ENCODE measurements around the gene PLEKHA5. TPM values are rescaled to one million over a fixed set of nuclear protein-coding genes. Genes with fewer than 3 reads are reported as not detected.
"Not testable (repeated sequence)": the region's sequence is repeated elsewhere in the genome, so short reads cannot be mapped to it uniquely, and the experiment has no call there.

PLEKHA5 gene
- total RNA-seq, 2 donors from 2014 or later = 24.4 to 41.7 TPM

DNA sequence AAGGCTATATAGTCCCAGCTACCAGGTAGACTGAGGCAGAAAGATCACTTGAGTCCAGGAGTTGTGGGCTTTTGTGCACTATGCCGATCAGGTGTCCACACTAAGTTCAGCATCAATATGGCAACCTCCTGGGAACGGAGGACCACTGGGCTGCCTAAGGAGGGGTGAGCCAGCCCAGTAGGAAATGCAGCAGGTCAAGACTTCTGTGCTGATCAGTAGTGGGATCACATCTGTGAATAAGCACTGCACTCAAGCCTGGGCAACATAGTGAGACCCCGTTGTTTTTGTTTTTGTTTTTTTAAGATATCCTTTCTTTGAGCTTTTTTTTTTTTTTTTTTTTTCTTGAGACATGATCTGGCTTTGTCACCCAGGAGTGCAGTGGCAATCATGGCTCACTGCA lies 174.0 kb downstream of the PLEKHA5 start:
- H3K27ac ChIP-seq = no peak overlapping the region
- no peaks in the 10 kb centered on the region for H3K36me3 ChIP-seq
- no peaks in the 10 kb centered on the region for H3K27me3 ChIP-seq (replicated peaks; ENCODE audit: insufficient read depth)
- TF ChIP-seq POLR2AphosphoS5 (IDR thresholded peaks at IDR 0.05) (no peak), POLR2A (IDR thresholded peaks at IDR 0.05) (no peak)
- TF ChIP-seq, protein P1, sequence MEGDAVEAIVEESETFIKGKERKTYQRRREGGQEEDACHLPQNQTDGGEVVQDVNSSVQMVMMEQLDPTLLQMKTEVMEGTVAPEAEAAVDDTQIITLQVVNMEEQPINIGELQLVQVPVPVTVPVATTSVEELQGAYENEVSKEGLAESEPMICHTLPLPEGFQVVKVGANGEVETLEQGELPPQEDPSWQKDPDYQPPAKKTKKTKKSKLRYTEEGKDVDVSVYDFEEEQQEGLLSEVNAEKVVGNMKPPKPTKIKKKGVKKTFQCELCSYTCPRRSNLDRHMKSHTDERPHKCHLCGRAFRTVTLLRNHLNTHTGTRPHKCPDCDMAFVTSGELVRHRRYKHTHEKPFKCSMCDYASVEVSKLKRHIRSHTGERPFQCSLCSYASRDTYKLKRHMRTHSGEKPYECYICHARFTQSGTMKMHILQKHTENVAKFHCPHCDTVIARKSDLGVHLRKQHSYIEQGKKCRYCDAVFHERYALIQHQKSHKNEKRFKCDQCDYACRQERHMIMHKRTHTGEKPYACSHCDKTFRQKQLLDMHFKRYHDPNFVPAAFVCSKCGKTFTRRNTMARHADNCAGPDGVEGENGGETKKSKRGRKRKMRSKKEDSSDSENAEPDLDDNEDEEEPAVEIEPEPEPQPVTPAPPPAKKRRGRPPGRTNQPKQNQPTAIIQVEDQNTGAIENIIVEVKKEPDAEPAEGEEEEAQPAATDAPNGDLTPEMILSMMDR (IDR thresholded peaks at IDR 0.05) = no peak
- no peak overlapping the region for H3K4me3 ChIP-seq
- DNase-seq (ENCODE audit: low spot score) = no peak
- intact Hi-C loops (cut with DNase I) = no loop called here
- H3K9me3 ChIP-seq = no peaks in the 10 kb centered on the region
- 100% methylated on average over 3 of the region's 3 CpGs for WGBS
- H3K4me1 ChIP-seq (replicated peaks) = no peaks in the 10 kb centered on the region

DNA sequence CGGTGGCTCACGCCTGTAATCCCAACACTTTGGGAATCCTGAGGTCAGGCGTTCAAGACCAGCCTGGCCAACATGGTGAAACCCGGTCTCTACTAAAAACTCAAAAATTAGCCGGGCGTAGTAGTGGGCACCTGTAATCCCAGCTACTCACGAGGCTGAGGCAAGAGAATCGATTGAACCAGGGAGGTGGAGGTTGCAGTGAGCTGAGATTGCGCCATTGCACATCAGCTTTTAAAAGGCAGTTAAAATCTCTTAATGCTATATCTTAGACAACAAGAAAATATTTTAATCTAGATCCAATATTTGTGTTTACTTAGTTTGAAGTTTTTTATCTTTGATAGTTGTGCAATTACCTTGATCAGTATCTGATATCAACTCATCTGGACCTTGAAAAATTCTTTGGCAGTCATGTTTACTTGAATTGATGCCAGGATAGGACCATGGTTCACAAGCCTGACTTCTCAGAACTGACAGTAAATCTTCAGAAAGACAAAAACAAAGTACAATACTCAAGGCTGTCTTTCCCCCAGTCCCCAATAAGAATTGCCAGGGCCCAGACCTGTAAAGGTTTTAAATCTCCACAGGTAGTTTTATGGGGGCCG lies 174.7 kb downstream of the PLEKHA5 start:
- H3K36me3 ChIP-seq = no peaks in the 10 kb centered on the region
- no peaks in the 10 kb centered on the region for H3K4me1 ChIP-seq (replicated peaks)
- H3K9me3 ChIP-seq = no peaks in the 10 kb centered on the region
- no peak for DNase-seq (ENCODE audit: low spot score)
- no peak overlapping the region for H3K4me3 ChIP-seq
- H3K27me3 ChIP-seq (replicated peaks; ENCODE audit: insufficient read depth) = no peaks in the 10 kb centered on the region
- TF ChIP-seq POLR2AphosphoS5 (IDR thresholded peaks at IDR 0.05) (no peak), POLR2A (IDR thresholded peaks at IDR 0.05) (no peak)
- TF ChIP-seq, protein P1 (IDR thresholded peaks at IDR 0.05) = no peak
- whole genome bisulfite sequencing = 80% methylated on average over 10 of the region's 10 CpGs
- intact Hi-C loops (cut with DNase I) = no loop called here
- H3K27ac ChIP-seq = no peak overlapping the region

DNA sequence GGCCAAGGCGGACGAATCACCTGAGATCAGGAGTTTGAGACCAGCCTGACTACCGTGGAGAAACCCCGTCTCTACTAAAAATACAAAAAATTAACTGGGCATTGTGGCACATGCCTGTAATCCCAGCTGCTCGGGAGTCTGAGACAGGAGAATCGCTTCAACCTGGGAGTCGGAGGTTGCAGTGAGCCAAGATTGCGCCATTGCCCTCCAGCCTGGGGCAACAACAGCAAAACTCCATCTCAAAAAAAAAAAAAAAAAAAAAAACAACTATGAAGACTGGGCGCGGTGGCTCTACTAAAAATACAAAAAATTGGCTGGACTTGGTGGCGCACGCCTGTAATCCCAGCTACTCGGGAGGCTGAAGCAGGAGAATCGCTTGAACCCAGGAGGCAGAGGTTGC lies 176.1 kb downstream of the PLEKHA5 start:
- H3K27ac ChIP-seq; DNase-seq (ENCODE audit: low spot score); intact Hi-C loops (cut with DNase I); H3K36me3 ChIP-seq; H3K27me3 ChIP-seq (replicated peaks; ENCODE audit: insufficient read depth); H3K4me1 ChIP-seq (replicated peaks); H3K9me3 ChIP-seq; H3K4me3 ChIP-seq: not testable (repeated sequence)
- 97% methylated on average over 14 of the region's 14 CpGs for WGBS

DNA sequence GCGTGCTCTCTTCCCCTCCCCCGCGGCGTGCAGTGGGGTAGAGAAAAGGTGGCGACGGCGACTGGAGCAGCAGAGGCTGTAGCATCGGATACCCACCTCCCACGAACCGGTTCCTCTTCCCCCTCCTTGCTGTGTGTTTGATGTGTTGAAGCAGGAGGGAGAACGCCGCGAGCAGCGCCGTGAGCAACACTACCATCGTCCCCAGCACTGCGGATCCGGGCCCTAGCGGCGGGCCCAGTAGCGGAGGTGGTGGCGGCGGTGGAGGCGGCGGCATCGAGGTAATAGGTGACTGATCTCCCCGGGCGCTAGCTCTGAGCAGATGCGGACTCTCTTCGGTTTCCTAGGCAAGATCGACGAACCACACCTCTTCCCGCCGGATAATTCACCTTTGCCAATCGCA lies 176.8 kb downstream of the PLEKHA5 start:
- Histone ChIP-seq H3K36me3 (no peaks in the 10 kb centered on the region), H3K4me3 (no peak overlapping the region), H3K27ac (no peak overlapping the region), H3K27me3 (replicated peaks; ENCODE audit: insufficient read depth) (no peaks in the 10 kb centered on the region), H3K4me1 (replicated peaks) (no peaks in the 10 kb centered on the region), H3K9me3 (no peaks in the 10 kb centered on the region)
- WGBS = 97% methylated on average over 35 of the region's 35 CpGs
- no peak for DNase-seq (ENCODE audit: low spot score)
- intact Hi-C loops (cut with DNase I) = no loop called here
- no peak for TF ChIP-seq POLR2A (IDR thresholded peaks at IDR 0.05)
- TF ChIP-seq, protein P1 (IDR thresholded peaks at IDR 0.05) = no peak
- TF ChIP-seq POLR2AphosphoS5 (IDR thresholded peaks at IDR 0.05) = no peak

DNA sequence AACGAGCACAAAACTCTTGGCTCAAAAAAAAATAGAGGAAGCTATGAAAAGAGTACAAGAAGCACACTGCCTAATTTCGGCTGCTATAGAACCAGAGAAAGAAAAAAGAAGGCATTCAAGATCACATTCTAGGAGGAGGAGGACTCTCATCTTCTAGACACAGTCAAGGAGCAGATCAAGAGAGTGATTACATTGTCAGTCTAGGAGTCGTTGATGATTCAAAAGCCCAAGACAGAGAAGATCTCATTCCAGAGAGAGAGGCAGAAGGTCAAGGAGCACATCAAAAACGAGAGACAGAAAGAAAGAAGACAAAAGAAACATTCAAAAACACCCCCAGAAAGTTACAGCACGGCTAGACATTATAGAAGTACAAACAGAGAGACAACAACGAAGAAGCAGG lies 177.9 kb downstream of the PLEKHA5 start:
- whole genome bisulfite sequencing = 88% methylated on average over 6 of the region's 6 CpGs
- intact Hi-C loops (cut with DNase I) = no loop called here
- no peak for TF ChIP-seq POLR2AphosphoS5 (IDR thresholded peaks at IDR 0.05)
- TF ChIP-seq, protein P1 (IDR thresholded peaks at IDR 0.05) = no peak
- no peak for TF ChIP-seq POLR2A (IDR thresholded peaks at IDR 0.05)

More for the DNA sequence above, 177.9 kb downstream of the PLEKHA5 start:
- no peaks in the 10 kb centered on the region for H3K36me3 ChIP-seq
- H3K4me3 ChIP-seq = no peak overlapping the region
- no peaks in the 10 kb centered on the region for H3K9me3 ChIP-seq
- H3K27me3 ChIP-seq (replicated peaks; ENCODE audit: insufficient read depth) = no peaks in the 10 kb centered on the region
- no peak overlapping the region for H3K27ac ChIP-seq
- DNase-seq (ENCODE audit: low spot score) = no peak
- no peaks in the 10 kb centered on the region for H3K4me1 ChIP-seq (replicated peaks)
